Activated CD4-positive, alpha-beta T cell treated with anti-CD3 and anti-CD28 coated beads, Interleukin-2, amount 50 U/mL, for 1 hour (primary cell): ENCODE measurements around the gene ARPC1A.
"Not testable (repeated sequence)": the region's sequence is repeated elsewhere in the genome, so short reads cannot be mapped to it uniquely, and the experiment has no call there.

Source experiments
- DNase-seq: peaks from one replicate; pipeline ENCODE4 v3.0.0-alpha.2; 2020

The ARPC1A gene

GRCh38 chr7:99325592-99326407 is at the start of gene ARPC1A:
ARPC1A (plus strand) TSS chr7:99325898; CDS start chr7:99333354, 7,456 bp downstream.
- peak; percentile 91 for DNase-seq

GRCh38 chr7:99278180-99278579 is 47.5 kb upstream of the ARPC1A start:
- DNase-seq = no peak

GRCh38 chr7:99284165-99284564 is 41.5 kb upstream of the ARPC1A start:
- DNase-seq = not testable (repeated sequence)

GRCh38 chr7:99287779-99288534 is 37.7 kb upstream of the ARPC1A start:
- no peak for DNase-seq

GRCh38 chr7:99289185-99289584 is 36.5 kb upstream of the ARPC1A start:
- no peak for DNase-seq

GRCh38 chr7:99290148-99290547 is 35.5 kb upstream of the ARPC1A start:
- not testable (repeated sequence) for DNase-seq

GRCh38 chr7:99290980-99291607 is 34.6 kb upstream of the ARPC1A start:
- DNase-seq = no peak

GRCh38 chr7:99292127-99292526 is 33.6 kb upstream of the ARPC1A start:
- no peak for DNase-seq

GRCh38 chr7:99293167-99293566 is 32.5 kb upstream of the ARPC1A start:
- DNase-seq = no peak

- DNase-seq = no peak
Observed at GRCh38 chr7:99293650-99294049, 32.0 kb upstream of the ARPC1A start.

- DNase-seq = no peak
Observed at GRCh38 chr7:99296471-99296870, 29.2 kb upstream of the ARPC1A start.

- DNase-seq = no peak
Observed at GRCh38 chr7:99301496-99301895, 24.2 kb upstream of the ARPC1A start.

GRCh38 chr7:99305473-99306260 is 20.0 kb upstream of the ARPC1A start:
- no peak for DNase-seq

GRCh38 chr7:99308461-99309074 is 17.1 kb upstream of the ARPC1A start:
- no peak for DNase-seq

- DNase-seq = no peak
Observed at GRCh38 chr7:99309111-99309510, 16.6 kb upstream of the ARPC1A start.

- DNase-seq = no peak
Observed at GRCh38 chr7:99310004-99310403, 15.7 kb upstream of the ARPC1A start.

- DNase-seq = no peak
Observed at GRCh38 chr7:99311702-99312101, 14.0 kb upstream of the ARPC1A start.

- DNase-seq = peak; percentile 71
Observed at GRCh38 chr7:99312316-99313203, 13.1 kb upstream of the ARPC1A start.

GRCh38 chr7:99313204-99313573 is 12.5 kb upstream of the ARPC1A start:
- DNase-seq = no peak

- DNase-seq = no peak
Observed at GRCh38 chr7:99314504-99314903, 11.2 kb upstream of the ARPC1A start.

GRCh38 chr7:99320371-99320770 is 5.3 kb upstream of the ARPC1A start:
- no peak for DNase-seq
